Gastrocnemius medialis (tissue), 4 donors: ENCODE measurements around the gene CNDP1. TPM values are rescaled to one million over a fixed set of nuclear protein-coding genes. Genes with fewer than 3 reads are reported as not detected.

Experiments used
- ATAC-seq, 2 donors: fragments of 150-250 bp; one replicate each; pipeline ENCODE4 v1.9.1; 2016
- DNase-seq, 2 donors: peaks; one replicate each; pipeline ENCODE4 v3.0.0-alpha.2; 2019
- H3K27ac ChIP-seq, 4 donors: fragments of 200-600 bp; sonication (generic); 1 replicate in 1 of 4; 2 replicates in 3 of 4; pipeline ENCODE4 v1.5.1; 2016 to 2018; ENCODE audit warnings: mild to moderate bottlenecking in 2 of 4, moderate library complexity in 1 of 4
- H3K27me3 ChIP-seq, 3 donors: fragments of 200-600 bp; sonication (generic) in 2 of 3; 1 replicate in 1 of 3; 2 replicates in 2 of 3; pipeline versions ENCODE4 v1.5.1 to v1.6.0; 2016 to 2019; ENCODE audit warnings: mild to moderate bottlenecking in 1 of 3, moderate library complexity in 1 of 3
- H3K36me3 ChIP-seq, 2 donors: fragments of 200-600 bp; sonication (generic) in 1 of 2; one replicate each; pipeline ENCODE4 v1.5.1; 2017 to 2018
- H3K4me1 ChIP-seq, 2 donors: fragments of 200-600 bp; sonication (generic) in 1 of 2; one replicate each; pipeline ENCODE4 v1.5.1; 2016 to 2017; ENCODE audit warnings: mild to moderate bottlenecking in 2 of 2
- H3K4me3 ChIP-seq, 4 donors: fragments of 200-600 bp; sonication (generic) in 3 of 4; 1 replicate in 1 of 4; 2 replicates in 3 of 4; pipeline ENCODE4 v1.5.1; 2016 to 2019; ENCODE audit warnings: mild to moderate bottlenecking in 2 of 4
- H3K9me3 ChIP-seq, 3 donors: fragments of 200-600 bp; sonication (generic) in 2 of 3; 1 replicate in 1 of 3; 2 replicates in 2 of 3; pipeline ENCODE4 v1.5.1; 2016 to 2019
- CTCF ChIP-seq, 5 experiments: fragments of 450-650 bp in 3 of 5; fragments of 200-600 bp in 2 of 5; sonication (generic) in 2 of 5; IDR thresholded peaks in 4 of 5; conservative IDR thresholded peaks in 1 of 5; 1 replicate in 4 of 5; 2 replicates in 1 of 5; pipeline ENCODE4 v1.5.1; 2016 to 2019; ENCODE audit warnings: antibody characterized with exemption in 5 of 5, mild to moderate bottlenecking in 3 of 5, moderate library complexity in 3 of 5
- POLR2A ChIP-seq, 2 donors: fragments of 450-650 bp; IDR thresholded peaks; one replicate each; pipeline ENCODE4 v1.6.1; 2017; ENCODE audit warnings: antibody characterized with exemption in 2 of 2, mild to moderate bottlenecking in 2 of 2, moderate library complexity in 2 of 2
- in situ Hi-C, 4 donors: fragments of 200-750 bp; cut with MboI; loops; one replicate each; pipeline versions ENCODE4 v1.15.0 to v1.8.0; 2017; ENCODE audit warnings: low sequenced_read_pairs in 4 of 4
- intact Hi-C: fragments of 100-400 bp; cut with DNase I; formaldehyde crosslinking; loops from one replicate; pipeline ENCODE4 v1.15.1; 2023; ENCODE audit warnings: low total_unique reads
- total RNA-seq, 4 donors: library from RNA; depleted of rRNA; stranded (reverse); fragments of >200 nt; gene quantifications; one replicate each; pipeline versions ENCODE4 v1.1.0 to v1.2.3, GENCODE V29; 2016

CNDP1 gene
- total RNA-seq, 4 donors from 2014 or later = not detected

- in situ Hi-C loops (no loop called here), intact Hi-C loops (no loop called here)
- ATAC-seq = no peak
- Histone ChIP-seq H3K36me3 (peaks cover 0 to 88% of the 10 kb centered on the region in 2 donors), H3K4me1 (no peaks in the 10 kb centered on the region), H3K27ac (no peak overlapping the region), H3K9me3 (no peaks in the 10 kb centered on the region), H3K4me3 (no peak overlapping the region), H3K27me3 (no peaks in the 10 kb centered on the region)
- TF ChIP-seq POLR2A (IDR thresholded peaks at IDR 0.05) (no peak), CTCF (IDR thresholded peaks at IDR 0.05 in 4 of 5, conservative IDR thresholded peaks at IDR 0.05 in 1 of 5) (no peak)
- no peak for DNase-seq
Measured at GRCh38 chr18:74508366-74508765, 25.9 kb upstream of the CNDP1 start.

- Histone ChIP-seq H3K27me3 (no peaks in the 10 kb centered on the region), H3K4me1 (no peaks in the 10 kb centered on the region), H3K9me3 (no peaks in the 10 kb centered on the region), H3K4me3 (no peak overlapping the region), H3K36me3 (peaks cover 0 to 89% of the 10 kb centered on the region in 2 donors), H3K27ac (no peak overlapping the region)
- intact Hi-C loops = no loop called here
- in situ Hi-C loops = no loop called here
- DNase-seq = no peak
- ATAC-seq = no peak
- TF ChIP-seq CTCF (IDR thresholded peaks at IDR 0.05 in 4 of 5, conservative IDR thresholded peaks at IDR 0.05 in 1 of 5) (no peak), POLR2A (IDR thresholded peaks at IDR 0.05) (no peak)
Measured at GRCh38 chr18:74508821-74509225, 25.5 kb upstream of the CNDP1 start.

- intact Hi-C loops (no loop called here), in situ Hi-C loops (no loop called here)
- ATAC-seq (no peak), DNase-seq (no peak)
- TF ChIP-seq POLR2A (IDR thresholded peaks at IDR 0.05) = no peak
- TF ChIP-seq CTCF (IDR thresholded peaks at IDR 0.05 in 4 of 5, conservative IDR thresholded peaks at IDR 0.05 in 1 of 5) = no peak
- Histone ChIP-seq H3K9me3 (no peaks in the 10 kb centered on the region), H3K36me3 (peaks cover 0 to 86% of the 10 kb centered on the region in 2 donors), H3K4me3 (no peak overlapping the region), H3K27ac (no peak overlapping the region), H3K27me3 (no peaks in the 10 kb centered on the region), H3K4me1 (no peaks in the 10 kb centered on the region)
Measured at GRCh38 chr18:74509856-74510769, 24.2 kb upstream of the CNDP1 start.

GRCh38 chr18:74510770-74511095, 23.6 kb upstream of the CNDP1 start:
- Histone ChIP-seq H3K4me1 (no peaks in the 10 kb centered on the region), H3K36me3 (peaks cover 0 to 89% of the 10 kb centered on the region in 2 donors), H3K27ac (no peak overlapping the region), H3K9me3 (no peaks in the 10 kb centered on the region), H3K27me3 (no peaks in the 10 kb centered on the region), H3K4me3 (no peak overlapping the region)
- ATAC-seq (no peak), DNase-seq (no peak)
- in situ Hi-C loops (no loop called here), intact Hi-C loops (no loop called here)
- TF ChIP-seq POLR2A (IDR thresholded peaks at IDR 0.05) (no peak), CTCF (IDR thresholded peaks at IDR 0.05 in 4 of 5, conservative IDR thresholded peaks at IDR 0.05 in 1 of 5) (no peak)
